ENCODE results near the gene HTR1D. TPM values are rescaled to one million over a fixed set of nuclear protein-coding genes. Genes with fewer than 3 reads are reported as not detected.

Gene HTR1D
- total RNA-seq, 1 experiment from 2014 or later, result 3.5 TPM

GRCh38 chr1:23149114-23149513, 68.2 kb downstream of the HTR1D start:
- H3K9me3 ChIP-seq (ENCODE audit: control insufficient read depth in 1 of 2, insufficient read depth in 1 of 2, low read depth in 1 of 2, low read length in 2 of 2), result no peaks in the 10 kb centered on the region
- DNase-seq (ENCODE audit: low read depth, low spot score) (no peak), ATAC-seq (no peak)
- no peaks in the 10 kb centered on the region for H3K27me3 ChIP-seq (ENCODE audit: insufficient read depth, low read length)
- no peak overlapping the region for H3K27ac ChIP-seq (ENCODE audit: low read depth, low read length)
- H3K9me2 ChIP-seq (ENCODE audit: insufficient read depth), result no peaks in the 10 kb centered on the region
- BruUV-seq (replicated peaks), result no TSS peak
- ChIA-PET POLR2A (interaction anchor here (1.0 kb wide), 1 partner anchor 12 kb away, joined by 5 read pairs; no protein-coding TSS in a partner anchor), CTCF (no interaction called here), RAD21 (ENCODE audit: low non-redundant PET in 1 of 2, low total read pairs in 2 of 2, uncharacterized antibody in 2 of 2, unreplicated experiment in 2 of 2) (interaction anchor here in 1 of 2 experiments (0.6 kb wide), 1 partner anchor 17 kb away, joined by 4 read pairs; no protein-coding TSS in a partner anchor)
- TF ChIP-seq POLR2A (IDR thresholded peaks at IDR 0.05; ENCODE audit: borderline replicate concordance, extremely low read depth, insufficient read depth, insufficient read length) (no peak), JUND (IDR thresholded peaks at IDR 0.05) (no peak), CBX3 (IDR thresholded peaks at IDR 0.05; ENCODE audit: low read depth) (no peak), SP1 (IDR thresholded peaks at IDR 0.05; ENCODE audit: low read depth) (no peak), RAD21 (IDR thresholded peaks at IDR 0.05; ENCODE audit: low read depth) (no peak), CEBPB (IDR thresholded peaks at IDR 0.05; ENCODE audit: low read depth) (no peak), SRF (IDR thresholded peaks at IDR 0.05; ENCODE audit: low read depth) (no peak), ATF3 (IDR thresholded peaks at IDR 0.05) (no peak), ZNF274 (IDR thresholded peaks at IDR 0.05; ENCODE audit: low read depth, low read length) (no peak), POLR2AphosphoS5 (IDR thresholded peaks at IDR 0.05; ENCODE audit: low read depth, low read length) (no peak), EGR1 (IDR thresholded peaks at IDR 0.05; ENCODE audit: low read depth) (no peak), YY1 (IDR thresholded peaks at IDR 0.05; ENCODE audit: extremely low read depth, insufficient replicate concordance, low read depth, low read length) (no peak), MAX (IDR thresholded peaks at IDR 0.05) (no peak)
- H3K4me3 ChIP-seq (replicated peaks in 1 of 2; ENCODE audit: low read depth in 1 of 2, low read length in 2 of 2), result no peak overlapping the region
- H3K4me1 ChIP-seq (ENCODE audit: control insufficient read depth in 1 of 2, insufficient read depth in 2 of 2, low read length in 2 of 2), result peaks cover 8 to 11% of the 10 kb centered on the region in 2 experiments; a peak in 3 of 4 replicates
- H3K9ac ChIP-seq (ENCODE audit: low read length), result no peak overlapping the region
- no peaks in the 10 kb centered on the region; the same call in 1 of the 2 replicates for H4K20me1 ChIP-seq (ENCODE audit: insufficient read depth)
- intact Hi-C loops (cut with micrococcal nuclease), result no loop called here
- H3K4me2 ChIP-seq (ENCODE audit: low read length), result no peak overlapping the region
- peaks cover 0 to 4% of the 10 kb centered on the region in 2 experiments; a peak in 1 of 4 replicates for H3K36me3 ChIP-seq (ENCODE audit: control insufficient read depth in 1 of 2, insufficient read depth in 2 of 2, low read length in 2 of 2)
- H2AFZ ChIP-seq (ENCODE audit: low read depth, low read length, poor library complexity, severe bottlenecking), result no peak overlapping the region
- peaks cover 81% of the 10 kb centered on the region for H3K79me2 ChIP-seq (ENCODE audit: insufficient read depth, low read length)
